ENCODE results near the gene CCDC186.

GRCh38 chr10:114078346-114078745, 95.7 kb downstream of the CCDC186 start:
- TF ChIP-seq REST (IDR thresholded peaks at IDR 0.05; ENCODE audit: low read depth) = no peak
- TF ChIP-seq CTCF (IDR thresholded peaks at IDR 0.05 in 2 of 3, conservative IDR thresholded peaks at IDR 0.05 in 1 of 3; ENCODE audit: borderline replicate concordance in 1 of 3, insufficient read depth in 1 of 3, low read depth in 2 of 3, low read length in 2 of 3) = no peak
- TF ChIP-seq MAX (IDR thresholded peaks at IDR 0.05) = no peak
- TF ChIP-seq POLR2A (IDR thresholded peaks at IDR 0.05; ENCODE audit: borderline replicate concordance, extremely low read depth, insufficient read depth, insufficient read length) = no peak
- TF ChIP-seq SIN3A (IDR thresholded peaks at IDR 0.05; ENCODE audit: low read depth) = no peak
- no peak for TF ChIP-seq YY1 (IDR thresholded peaks at IDR 0.05; ENCODE audit: extremely low read depth, insufficient replicate concordance, low read depth, low read length)
- TF ChIP-seq EZH2 (IDR thresholded peaks at IDR 0.05) = no peak
- TF ChIP-seq SP1 (IDR thresholded peaks at IDR 0.05; ENCODE audit: low read depth) = no peak
- TF ChIP-seq ATF3 (IDR thresholded peaks at IDR 0.05) = no peak
- no peak for TF ChIP-seq EGR1 (IDR thresholded peaks at IDR 0.05; ENCODE audit: low read depth)
- no peak for TF ChIP-seq POLR2AphosphoS5 (IDR thresholded peaks at IDR 0.05; ENCODE audit: low read depth, low read length)
- TF ChIP-seq TCF7L2 (IDR thresholded peaks at IDR 0.05; ENCODE audit: borderline replicate concordance, extremely low read depth, insufficient read depth, insufficient read length) = no peak
- no peak for TF ChIP-seq ZNF274 (IDR thresholded peaks at IDR 0.05; ENCODE audit: low read depth, low read length)
